Right hindlimb (tissue), 1 donor: Measurements from ENCODE around the gene FYB1.

Source experiments
- DNase-seq: peaks from one replicate; pipeline ENCODE4 v3.0.0-alpha.2; 2018

Gene FYB1

GRCh38 chr5:39076101-39076756 lies 143.1 kb downstream of the FYB1 start:
- no peak for DNase-seq

- DNase-seq, result peak; percentile 94
Measured at GRCh38 chr5:39074017-39074814, 145.1 kb downstream of the FYB1 start, which contains the start of gene RICTOR. Gene RICTOR, minus strand, starts transcription at chr5:39074399. Its CDS starts 22 bp downstream, at chr5:39074377.

- DNase-seq, result no peak
Measured at GRCh38 chr5:39073767-39074016, 145.7 kb downstream of the FYB1 start.

- DNase-seq, result no peak
Measured at GRCh38 chr5:39072925-39073766, 146.2 kb downstream of the FYB1 start.

GRCh38 chr5:39068099-39068498 lies 151.3 kb downstream of the FYB1 start:
- no peak for DNase-seq

- no peak for DNase-seq
Measured at GRCh38 chr5:39064450-39064849, 154.9 kb downstream of the FYB1 start.

- DNase-seq, result no peak
Measured at GRCh38 chr5:39063037-39063436, 156.3 kb downstream of the FYB1 start.

- DNase-seq, result no peak
Measured at GRCh38 chr5:39062530-39062929, 156.8 kb downstream of the FYB1 start.

- no peak for DNase-seq
Measured at GRCh38 chr5:39062104-39062503, 157.3 kb downstream of the FYB1 start.

- DNase-seq, result no peak
Measured at GRCh38 chr5:39059064-39059463, 160.3 kb downstream of the FYB1 start.

GRCh38 chr5:39058178-39058921 lies 161.0 kb downstream of the FYB1 start:
- DNase-seq, result no peak

- DNase-seq, result no peak
Measured at GRCh38 chr5:39057734-39058133, 161.6 kb downstream of the FYB1 start.

- DNase-seq, result no peak
Measured at GRCh38 chr5:39055768-39056398, 163.5 kb downstream of the FYB1 start.
